ENCODE data around the gene LXN.

LXN gene

DNA sequence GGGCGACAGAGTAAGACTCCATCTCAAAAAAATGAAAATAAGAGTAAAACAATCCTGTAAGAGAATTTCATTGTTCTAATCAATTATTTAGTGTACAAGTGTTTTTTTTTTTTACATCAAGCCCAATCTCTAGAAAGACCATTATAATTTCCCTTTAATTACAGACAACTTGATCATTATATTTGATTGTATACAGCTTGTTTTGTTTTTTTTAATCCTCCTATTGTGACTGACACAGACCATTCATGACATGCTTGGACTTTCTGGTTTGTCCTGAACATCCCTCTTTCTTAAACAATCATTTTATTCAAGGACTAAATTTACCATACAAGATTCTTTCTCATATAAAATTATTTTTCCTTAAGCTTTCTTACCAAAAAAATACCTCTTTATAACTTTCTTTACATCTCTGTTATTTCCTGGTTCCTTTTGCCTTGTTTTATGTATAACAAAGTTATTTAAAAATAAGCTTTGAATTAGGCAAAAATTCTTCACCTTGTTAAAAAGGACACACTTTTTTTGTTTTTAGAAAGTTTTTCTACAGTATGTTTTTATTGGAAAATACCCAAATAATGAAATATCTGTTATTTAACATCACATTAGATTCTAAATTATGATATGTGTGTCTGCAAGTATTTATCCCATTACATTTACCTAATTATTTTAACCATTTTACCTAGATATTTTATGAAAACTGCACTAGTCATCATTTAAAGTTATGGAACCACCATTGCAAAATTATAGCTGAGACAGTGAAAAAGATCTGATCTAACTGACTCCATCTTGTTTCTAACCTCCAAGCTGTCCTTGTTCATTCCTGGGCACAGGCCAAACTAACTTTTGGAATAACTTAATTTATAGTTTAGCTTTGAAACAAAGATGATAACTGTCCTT lies 54.2 kb downstream of the LXN start:
- no peak for DNase-seq (ENCODE audit: low spot score)
- ChIA-PET CTCF (interaction anchor here (0.6 to 0.9 kb wide), 2 partner anchors 26 to 251 kb away, joined by 3 to 6 read pairs; partner anchors contain the start of gene GFM1), POLR2A (ENCODE audit: low non-redundant PET) (no interaction called here)
- no peak overlapping the region for H3K27ac ChIP-seq
- TF ChIP-seq, protein P1, sequence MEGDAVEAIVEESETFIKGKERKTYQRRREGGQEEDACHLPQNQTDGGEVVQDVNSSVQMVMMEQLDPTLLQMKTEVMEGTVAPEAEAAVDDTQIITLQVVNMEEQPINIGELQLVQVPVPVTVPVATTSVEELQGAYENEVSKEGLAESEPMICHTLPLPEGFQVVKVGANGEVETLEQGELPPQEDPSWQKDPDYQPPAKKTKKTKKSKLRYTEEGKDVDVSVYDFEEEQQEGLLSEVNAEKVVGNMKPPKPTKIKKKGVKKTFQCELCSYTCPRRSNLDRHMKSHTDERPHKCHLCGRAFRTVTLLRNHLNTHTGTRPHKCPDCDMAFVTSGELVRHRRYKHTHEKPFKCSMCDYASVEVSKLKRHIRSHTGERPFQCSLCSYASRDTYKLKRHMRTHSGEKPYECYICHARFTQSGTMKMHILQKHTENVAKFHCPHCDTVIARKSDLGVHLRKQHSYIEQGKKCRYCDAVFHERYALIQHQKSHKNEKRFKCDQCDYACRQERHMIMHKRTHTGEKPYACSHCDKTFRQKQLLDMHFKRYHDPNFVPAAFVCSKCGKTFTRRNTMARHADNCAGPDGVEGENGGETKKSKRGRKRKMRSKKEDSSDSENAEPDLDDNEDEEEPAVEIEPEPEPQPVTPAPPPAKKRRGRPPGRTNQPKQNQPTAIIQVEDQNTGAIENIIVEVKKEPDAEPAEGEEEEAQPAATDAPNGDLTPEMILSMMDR (conservative IDR thresholded peaks at IDR 0.05; ENCODE audit: low read depth) = no peak

All from RWPE1 (cell line).